KOPT-K1 (cell line): ENCODE data around the gene ENPEP.

Source experiments
- H3K27ac ChIP-seq: fragments of 200-600 bp; sonication (generic); 2 replicates; pipeline ENCODE4 v1.5.1; 2016; ENCODE audit warnings: antibody characterized with exemption, mild to moderate bottlenecking, low read depth, low read length; ENCODE audit not compliant: poor library complexity, severe bottlenecking
- H3K36me3 ChIP-seq: fragments of 200-600 bp; sonication (generic); 2 replicates; pipeline ENCODE4 v1.5.1; 2017; ENCODE audit warnings: antibody characterized with exemption, mild to moderate bottlenecking, low read length, moderate library complexity; ENCODE audit not compliant: insufficient read depth
- H3K9me3 ChIP-seq: fragments of 200-600 bp; sonication (generic); 2 replicates; pipeline ENCODE4 v1.5.1; 2017; ENCODE audit warnings: antibody characterized with exemption, low read length, mild to moderate bottlenecking; ENCODE audit not compliant: insufficient read depth, poor library complexity, severe bottlenecking

Gene ENPEP

GRCh38 chr4:110595583-110595982 is 119.6 kb downstream of the ENPEP start:
- H3K36me3 ChIP-seq, result no peaks in the 10 kb centered on the region
- H3K27ac ChIP-seq, result no peak overlapping the region
- H3K9me3 ChIP-seq, result peaks cover 17% of the 10 kb centered on the region

GRCh38 chr4:110596431-110596830 is 120.5 kb downstream of the ENPEP start:
- no peaks in the 10 kb centered on the region for H3K36me3 ChIP-seq
- H3K27ac ChIP-seq, result no peak overlapping the region
- H3K9me3 ChIP-seq, result peaks cover 17% of the 10 kb centered on the region

- H3K36me3 ChIP-seq, result no peaks in the 10 kb centered on the region
- no peak overlapping the region for H3K27ac ChIP-seq
- H3K9me3 ChIP-seq, result peaks cover 17% of the 10 kb centered on the region
Measured at GRCh38 chr4:110597582-110597981, 121.6 kb downstream of the ENPEP start.

GRCh38 chr4:110602061-110602460 is 126.1 kb downstream of the ENPEP start:
- no peaks in the 10 kb centered on the region for H3K36me3 ChIP-seq
- no peak overlapping the region for H3K27ac ChIP-seq
- peaks cover 1% of the 10 kb centered on the region for H3K9me3 ChIP-seq

- Histone ChIP-seq H3K36me3 (no peaks in the 10 kb centered on the region), H3K9me3 (no peaks in the 10 kb centered on the region)
Measured at GRCh38 chr4:110605077-110605476, 129.1 kb downstream of the ENPEP start.

GRCh38 chr4:110609044-110609750 is 133.2 kb downstream of the ENPEP start:
- Histone ChIP-seq H3K36me3 (no peaks in the 10 kb centered on the region), H3K9me3 (peaks cover 11% of the 10 kb centered on the region), H3K27ac (no peak overlapping the region)

More at GRCh38 chr4:110605077-110605476, 129.1 kb downstream of the ENPEP start:
- H3K27ac ChIP-seq, result no peak overlapping the region

GRCh38 chr4:110610620-110610939 is 134.6 kb downstream of the ENPEP start:
- Histone ChIP-seq H3K36me3 (no peaks in the 10 kb centered on the region), H3K9me3 (peaks cover 11% of the 10 kb centered on the region), H3K27ac (no peak overlapping the region)

GRCh38 chr4:110610940-110611831 is 135.2 kb downstream of the ENPEP start:
- no peaks in the 10 kb centered on the region for H3K36me3 ChIP-seq
- no peak overlapping the region for H3K27ac ChIP-seq
- H3K9me3 ChIP-seq, result peaks cover 11% of the 10 kb centered on the region

GRCh38 chr4:110611968-110612447 is 136.1 kb downstream of the ENPEP start:
- Histone ChIP-seq H3K27ac (no peak overlapping the region), H3K9me3 (peaks cover 11% of the 10 kb centered on the region), H3K36me3 (no peaks in the 10 kb centered on the region)

- Histone ChIP-seq H3K9me3 (peaks cover 11% of the 10 kb centered on the region), H3K27ac (no peak overlapping the region), H3K36me3 (no peaks in the 10 kb centered on the region)
Measured at GRCh38 chr4:110612631-110613269, 136.8 kb downstream of the ENPEP start.

- Histone ChIP-seq H3K9me3 (peaks cover 14% of the 10 kb centered on the region), H3K27ac (no peak overlapping the region), H3K36me3 (no peaks in the 10 kb centered on the region)
Measured at GRCh38 chr4:110613745-110614144, 137.8 kb downstream of the ENPEP start.

- Histone ChIP-seq H3K27ac (no peak overlapping the region), H3K9me3 (peaks cover 20% of the 10 kb centered on the region), H3K36me3 (no peaks in the 10 kb centered on the region)
Measured at GRCh38 chr4:110614173-110614963, 138.4 kb downstream of the ENPEP start.
